ENCODE measurements around the gene TCAF2.
"Not testable (repeated sequence)": the region's sequence is repeated elsewhere in the genome, so short reads cannot be mapped to it uniquely, and the experiment has no call there.

The TCAF2 gene

DNA sequence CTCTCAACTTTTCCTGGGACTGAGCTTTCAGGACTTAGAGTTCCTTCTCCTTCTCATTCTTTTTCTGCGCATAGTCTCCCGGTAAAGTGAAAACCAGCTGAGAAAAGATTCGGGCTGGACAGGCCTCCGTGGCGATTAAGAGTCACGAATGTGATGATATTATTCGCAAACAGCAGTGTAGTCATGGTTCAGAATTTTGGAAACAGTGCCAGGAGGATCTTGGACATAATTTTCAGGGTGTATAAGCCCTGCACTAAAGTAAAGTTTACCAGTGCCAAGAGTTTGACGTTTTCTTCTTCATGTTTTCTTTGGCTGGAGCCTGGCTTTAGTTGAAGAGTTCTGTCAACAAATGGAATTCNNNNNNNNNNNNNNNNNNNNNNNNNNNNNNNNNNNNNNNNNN is 29.7 kb downstream of the TCAF2 start:
- FAIRE-seq; DNase-seq (ENCODE audit: insufficient read length): not testable (repeated sequence)
